HG03442 (cell line): Measurements from ENCODE around the gene NGFR.
A peak's percentile ranks its signal among the peaks of the same experiment; 100 is the strongest.
"Not testable (repeated sequence)": the region's sequence is repeated elsewhere in the genome, so short reads cannot be mapped to it uniquely, and the experiment has no call there.

Experiments used
- ATAC-seq: cut with Tn5 transposase; IDR thresholded peaks from one replicate; pipeline ENCODE4 v1.9.1; 2021; ENCODE audit warnings: mild to moderate bottlenecking, moderate library complexity; ENCODE audit not compliant: unreplicated experiment

NGFR gene

GRCh38 chr17:49495842-49496182, 719 bp downstream of the NGFR start:
- no peak for ATAC-seq

GRCh38 chr17:49496183-49496866, 1.2 kb downstream of the NGFR start:
- ATAC-seq, result peak; percentile 48

- no peak for ATAC-seq
Observed at GRCh38 chr17:49496867-49497147, 1.7 kb downstream of the NGFR start.

- no peak for ATAC-seq
Observed at GRCh38 chr17:49497148-49498028, 2.3 kb downstream of the NGFR start.

- ATAC-seq, result no peak
Observed at GRCh38 chr17:49498029-49498615, 3.0 kb downstream of the NGFR start.

GRCh38 chr17:49501496-49501895, 6.4 kb downstream of the NGFR start:
- no peak for ATAC-seq

GRCh38 chr17:49502254-49502653, 7.2 kb downstream of the NGFR start:
- ATAC-seq, result no peak

- ATAC-seq, result not testable (repeated sequence)
Observed at GRCh38 chr17:49502680-49503079, 7.6 kb downstream of the NGFR start.

- no peak for ATAC-seq
Observed at GRCh38 chr17:49504369-49504768, 9.3 kb downstream of the NGFR start.

- ATAC-seq, result no peak
Observed at GRCh38 chr17:49505854-49506253, 10.8 kb downstream of the NGFR start.

GRCh38 chr17:49506282-49506681, 11.2 kb downstream of the NGFR start:
- no peak for ATAC-seq

- no peak for ATAC-seq
Observed at GRCh38 chr17:49508061-49508865, 13.2 kb downstream of the NGFR start.

- no peak for ATAC-seq
Observed at GRCh38 chr17:49508866-49509587, 13.9 kb downstream of the NGFR start.

- no peak for ATAC-seq
Observed at GRCh38 chr17:49509588-49509917, 14.5 kb downstream of the NGFR start.

GRCh38 chr17:49510059-49510719, 15.1 kb downstream of the NGFR start:
- no peak for ATAC-seq

- ATAC-seq, result no peak
Observed at GRCh38 chr17:49510720-49511110, 15.6 kb downstream of the NGFR start.

GRCh38 chr17:49511810-49512209, 16.7 kb downstream of the NGFR start:
- no peak for ATAC-seq

GRCh38 chr17:49512296-49513043, 17.4 kb downstream of the NGFR start:
- ATAC-seq, result no peak

- ATAC-seq, result no peak
Observed at GRCh38 chr17:49513044-49513395, 17.9 kb downstream of the NGFR start.

- no peak for ATAC-seq
Observed at GRCh38 chr17:49513641-49514040, 18.5 kb downstream of the NGFR start.
